IMR-90 (cell line): Measurements from ENCODE around the gene NFYC. TPM values are rescaled to one million over a fixed set of nuclear protein-coding genes. Genes with fewer than 3 reads are reported as not detected.

Experiments used
- ATAC-seq: fragments of 200-7000 bp; cut with Tn5 transposase; 2 replicates; pipeline ENCODE4 v1.9.1; 2020; ENCODE audit warnings: low read depth, mild to moderate bottlenecking, moderate library complexity
- BruUV-seq: library from RNA; stranded (reverse); fragments of 400-500 nt; replicated peaks from 2 replicates; lab custom pipeline; 2021; lab: Mats Ljungman, UMichigan
- CTCF ChIA-PET: fragments of 300-600 bp; formaldehyde crosslinking; extraction: SDS; loops from one replicate; lab custom pipeline; 2021; ENCODE audit warnings: antibody characterized with exemption; lab: Yijun Ruan, JAX
- POLR2A ChIA-PET: fragments of 300-600 bp; sonication (Branson Sonifier 250); formaldehyde crosslinking; loops from one replicate; lab custom pipeline; 2022; ENCODE audit warnings: antibody characterized with exemption; ENCODE audit not compliant: unreplicated experiment; lab: Charles Lee
- DNase-seq: peaks from one replicate; pipeline ENCODE4 v3.0.0; 2013
- H2AFZ ChIP-seq: replicated peaks from 2 replicates; pipeline ENCODE3; 2013; ENCODE audit warnings: low read length, mild to moderate bottlenecking; ENCODE audit not compliant: poor library complexity
- H2AK5ac ChIP-seq: 2 replicates; pipeline ENCODE4 v1.6.1; 2013; ENCODE audit warnings: low read depth, low read length, inconsistent platforms
- H2AK9ac ChIP-seq: replicated peaks from 2 replicates; pipeline ENCODE3; 2013; ENCODE audit warnings: mild to moderate bottlenecking, low read depth, low read length, moderate library complexity; ENCODE audit not compliant: poor library complexity
- H2BK120ac ChIP-seq: 2 replicates; pipeline ENCODE4 v1.6.1; 2013; ENCODE audit warnings: low read depth, low read length, inconsistent platforms
- H2BK15ac ChIP-seq: 3 replicates; pipeline ENCODE4 v1.6.1; 2013; ENCODE audit warnings: low read depth, low read length, inconsistent platforms
- H2BK20ac ChIP-seq: 2 replicates; pipeline ENCODE4 v1.6.1; 2013; ENCODE audit warnings: low read depth, mild to moderate bottlenecking, inconsistent platforms, low read length, moderate library complexity
- H2BK5ac ChIP-seq: 2 replicates; pipeline ENCODE4 v1.6.1; 2013; ENCODE audit warnings: mild to moderate bottlenecking, low read depth, low read length, inconsistent platforms; ENCODE audit not compliant: poor library complexity, severe bottlenecking
- H3K14ac ChIP-seq: replicated peaks from 2 replicates; pipeline ENCODE4 v1.6.1; 2013; ENCODE audit warnings: low read depth, low read length, inconsistent platforms
- H3K18ac ChIP-seq: 2 replicates; pipeline ENCODE4 v1.6.1; 2013; ENCODE audit warnings: low read depth, low read length, control low read depth
- H3K23ac ChIP-seq: 2 replicates; pipeline ENCODE4 v1.6.1; 2013; ENCODE audit warnings: low read depth, low read length, inconsistent platforms
- H3K27ac ChIP-seq: 2 replicates; pipeline ENCODE4 v1.5.1; 2013; ENCODE audit warnings: mild to moderate bottlenecking, control low read depth, low read length; ENCODE audit not compliant: insufficient read depth
- H3K27me3 ChIP-seq: 2 replicates; pipeline ENCODE4 v1.6.1; 2013; ENCODE audit warnings: low read length; ENCODE audit not compliant: control insufficient read depth, insufficient read depth
- H3K36me3 ChIP-seq: 2 replicates; pipeline ENCODE4 v1.6.1; 2013; ENCODE audit warnings: low read length, mixed read lengths; ENCODE audit not compliant: control insufficient read depth, insufficient read depth
- H3K4ac ChIP-seq: 2 replicates; pipeline ENCODE4 v1.6.1; 2013; ENCODE audit warnings: low read depth, low read length, inconsistent platforms
- H3K4me1 ChIP-seq: 2 replicates; pipeline ENCODE4 v1.6.1; 2013; ENCODE audit warnings: low read length, mixed read lengths; ENCODE audit not compliant: control insufficient read depth, insufficient read depth
- H3K4me2 ChIP-seq: 2 replicates; pipeline ENCODE4 v1.6.1; 2013; ENCODE audit warnings: low read depth, mild to moderate bottlenecking, control low read depth, low read length, moderate library complexity
- H3K4me3 ChIP-seq: 2 replicates; pipeline ENCODE4 v1.5.1; 2013; ENCODE audit warnings: low read depth, mild to moderate bottlenecking, control low read depth, low read length, moderate library complexity; ENCODE audit not compliant: insufficient read depth
- H3K56ac ChIP-seq: 2 replicates; pipeline ENCODE4 v1.6.1; 2013; ENCODE audit warnings: low read length, inconsistent platforms; ENCODE audit not compliant: insufficient read depth; ENCODE audit errors: extremely low read depth
- H3K79me1 ChIP-seq, 2 experiments: 2 replicates each; pipeline ENCODE4 v1.6.1; 2013; ENCODE audit warnings: low read length in 2 of 2, inconsistent platforms in 1 of 2, low read depth in 1 of 2
- H3K9ac ChIP-seq: 2 replicates; pipeline ENCODE4 v1.6.1; 2013; ENCODE audit warnings: low read depth, low read length, control low read depth
- H3K9me1 ChIP-seq: 2 replicates; pipeline ENCODE4 v1.6.1; 2013; ENCODE audit warnings: low read length, inconsistent platforms; ENCODE audit not compliant: insufficient read depth
- H3K9me3 ChIP-seq: 2 replicates; pipeline ENCODE4 v1.6.1; 2013; ENCODE audit warnings: low read length; ENCODE audit not compliant: control insufficient read depth, insufficient read depth
- H4K20me1 ChIP-seq: 2 replicates; pipeline ENCODE4 v1.6.1; 2013; ENCODE audit warnings: low read length, inconsistent platforms; ENCODE audit not compliant: insufficient read depth
- H4K5ac ChIP-seq: 2 replicates; pipeline ENCODE4 v1.6.1; 2013; ENCODE audit warnings: mild to moderate bottlenecking, low read depth, low read length, control low read depth
- H4K8ac ChIP-seq, 2 experiments: 2 replicates each; pipeline ENCODE4 v1.6.1; 2013; ENCODE audit warnings: low read depth in 2 of 2, low read length in 2 of 2, control low read depth in 1 of 2, inconsistent platforms in 1 of 2
- H4K91ac ChIP-seq: 2 replicates; pipeline ENCODE4 v1.6.1; 2013; ENCODE audit warnings: low read depth, low read length, inconsistent platforms; ENCODE audit not compliant: insufficient read depth
- BHLHE40 ChIP-seq: fragments of 150-350 bp; IDR thresholded peaks from 2 replicates; pipeline ENCODE4 v1.6.1; 2016; ENCODE audit warnings: mild to moderate bottlenecking, low read depth, low read length
- CEBPB ChIP-seq: IDR thresholded peaks from 2 replicates; pipeline ENCODE4 v1.6.1; 2012; ENCODE audit warnings: low read depth, low read length, improper control_type of control experiment
- CHD1 ChIP-seq: IDR thresholded peaks from 2 replicates; pipeline ENCODE4 v1.6.1; 2012; ENCODE audit warnings: low read depth, low read length, improper control_type of control experiment
- MAFK ChIP-seq: IDR thresholded peaks from 2 replicates; pipeline ENCODE4 v1.6.1; 2012; ENCODE audit warnings: low read depth, low read length, improper control_type of control experiment
- MAZ ChIP-seq: IDR thresholded peaks from 2 replicates; pipeline ENCODE4 v1.6.1; 2012; ENCODE audit warnings: low read depth, mild to moderate bottlenecking, low read length, improper control_type of control experiment, moderate library complexity, borderline replicate concordance
- MXI1 ChIP-seq: IDR thresholded peaks from 2 replicates; pipeline ENCODE4 v1.6.1; 2012; ENCODE audit warnings: low read depth, mild to moderate bottlenecking, low read length, moderate library complexity, borderline replicate concordance
- RCOR1 ChIP-seq: IDR thresholded peaks from 2 replicates; pipeline ENCODE4 v1.6.1; 2012; ENCODE audit warnings: mild to moderate bottlenecking, low read length, improper control_type of control experiment; ENCODE audit not compliant: insufficient replicate concordance
- RFX5 ChIP-seq: IDR thresholded peaks from 2 replicates; pipeline ENCODE4 v1.8.0; 2012; ENCODE audit warnings: low read depth, mild to moderate bottlenecking, low read length, moderate library complexity
- SMC3 ChIP-seq: fragments of 150-350 bp; IDR thresholded peaks from 2 replicates; pipeline ENCODE4 v1.6.1; 2016; ENCODE audit warnings: low read depth, mild to moderate bottlenecking, antibody characterized with exemption, low read length, moderate library complexity
- WGBS, 2 experiments: methylation state at CpG; one replicate each; pipeline versions ENCODE4 v1.1.5 to v1.1.7; 2013; ENCODE audit warnings: missing lambda C conversion rate in 2 of 2; ENCODE audit not compliant: insufficient read length in 1 of 2; ENCODE audit errors: extremely low coverage in 2 of 2; 5-methylcytosine and 5-hydroxymethylcytosine counted together
- dilution Hi-C: fragments of 300-500 bp; cut with HindIII; formaldehyde crosslinking; loops from one replicate; pipeline ENCODE4 v1.14.3; 2018; ENCODE audit warnings: low sequenced_read_pairs; ENCODE audit not compliant: unreplicated experiment
- in situ Hi-C: fragments of 300-500 bp; cut with MboI; formaldehyde crosslinking; loops from 3 replicates; pipeline ENCODE4 v1.14.3; 2019; ENCODE audit warnings: low sequenced_read_pairs, inconsistent platforms, mixed read lengths
- intact Hi-C: fragments of 100-400 bp; cut with micrococcal nuclease; formaldehyde crosslinking; loops from 2 replicates; pipeline ENCODE4 v1.10.0; 2022
- polyA plus RNA-seq, 3 experiments: library from polyadenylated mRNA; depleted of rRNA; stranded (reverse); fragments of >200 nt; gene quantifications; 2 replicates each; pipeline ENCODE4 v1.2.3, GENCODE V29; 2012; ENCODE audit warnings: low replicate concordance in 1 of 3
- total RNA-seq: library from RNA; depleted of rRNA; stranded (reverse); fragments of >200 nt; gene quantifications from 2 replicates; pipeline ENCODE4 v1.2.3, GENCODE V29; 2012
- TF ChIP-seq, protein P1 (sequence below): conservative IDR thresholded peaks from 2 replicates; pipeline ENCODE4 v1.5.1; 2012; ENCODE audit warnings: mild to moderate bottlenecking, low read depth, low read length, improper control_type of control experiment
- TF ChIP-seq, protein P2 (sequence below): fragments of 150-350 bp; IDR thresholded peaks from 2 replicates; pipeline ENCODE4 v1.6.1; 2017; ENCODE audit warnings: mild to moderate bottlenecking, antibody characterized with exemption, low read length, low read depth

The NFYC gene
- total and polyA plus RNA-seq, 2 of the 4 experiments (the other 2 are of a cell fraction), result 45.2 to 62.2 TPM

DNA sequence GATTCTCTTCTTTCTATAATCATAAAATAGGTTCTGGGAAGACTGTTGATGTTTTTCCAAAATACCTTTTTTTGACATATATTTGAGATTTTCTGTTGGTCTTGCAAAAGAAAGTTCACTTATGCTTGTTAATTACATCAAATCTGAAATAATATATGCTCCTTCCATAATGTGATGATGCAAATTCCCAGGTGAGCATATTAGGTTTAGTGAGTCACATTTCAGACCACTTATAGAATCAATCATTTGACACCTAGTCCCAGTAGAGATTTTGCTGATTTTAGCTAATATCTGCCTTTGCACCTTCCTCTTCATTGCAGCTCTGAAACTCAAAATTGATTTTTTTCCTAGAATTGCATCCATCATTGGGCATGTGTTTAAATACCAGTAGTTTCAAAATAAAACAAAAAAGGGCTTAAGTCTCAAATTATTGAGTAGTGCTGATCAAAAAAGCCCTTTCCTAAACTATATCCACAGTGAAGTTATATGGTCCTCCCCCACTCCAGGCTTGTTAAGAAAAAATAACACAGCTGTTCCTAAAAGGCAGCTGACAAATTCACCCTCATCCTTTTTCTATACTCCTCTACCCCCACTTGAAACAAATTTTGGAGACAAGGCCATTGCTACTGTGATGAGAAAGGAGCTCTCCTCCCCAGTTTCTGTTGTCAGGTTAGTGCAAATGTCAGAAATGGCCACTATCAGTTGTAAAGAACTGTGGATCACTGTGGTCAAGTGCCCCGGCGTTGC, 55.0 kb downstream of the NFYC start:
- Histone ChIP-seq H3K14ac (no peak overlapping the region), H3K23ac (no peak overlapping the region), H2BK120ac (no peak overlapping the region), H2AK5ac (no peak overlapping the region), H3K56ac (no peak overlapping the region), H3K36me3 (peaks cover 13% of the 10 kb centered on the region), H4K20me1 (no peaks in the 10 kb centered on the region), H3K9ac (no peak overlapping the region), H4K8ac (no peak overlapping the region), H3K18ac (no peak overlapping the region), H3K79me1 (peaks cover 24 to 35% of the 10 kb centered on the region in 2 experiments), H2BK20ac (no peak overlapping the region), H3K27me3 (no peaks in the 10 kb centered on the region), H2BK15ac (no peak overlapping the region), H3K4me1 (peaks cover 1% of the 10 kb centered on the region; the same call in 1 of the 2 replicates), H2AK9ac (no peak overlapping the region), H3K9me3 (no peaks in the 10 kb centered on the region), H3K4ac (no peak overlapping the region), H2AFZ (no peak overlapping the region), H3K4me3 (no peak overlapping the region), H3K9me1 (no peaks in the 10 kb centered on the region; the same call in 1 of the 2 replicates), H2BK5ac (no peak overlapping the region), H3K27ac (no peak overlapping the region), H3K4me2 (no peak overlapping the region), H4K5ac (no peak overlapping the region), H4K91ac (no peak overlapping the region)
- dilution Hi-C loops (no loop called here), intact Hi-C loops (no loop called here), in situ Hi-C loops (no loop called here)
- BruUV-seq, result no TSS peak
- DNase-seq (no peak), ATAC-seq (no peak)
- TF ChIP-seq, protein P1, sequence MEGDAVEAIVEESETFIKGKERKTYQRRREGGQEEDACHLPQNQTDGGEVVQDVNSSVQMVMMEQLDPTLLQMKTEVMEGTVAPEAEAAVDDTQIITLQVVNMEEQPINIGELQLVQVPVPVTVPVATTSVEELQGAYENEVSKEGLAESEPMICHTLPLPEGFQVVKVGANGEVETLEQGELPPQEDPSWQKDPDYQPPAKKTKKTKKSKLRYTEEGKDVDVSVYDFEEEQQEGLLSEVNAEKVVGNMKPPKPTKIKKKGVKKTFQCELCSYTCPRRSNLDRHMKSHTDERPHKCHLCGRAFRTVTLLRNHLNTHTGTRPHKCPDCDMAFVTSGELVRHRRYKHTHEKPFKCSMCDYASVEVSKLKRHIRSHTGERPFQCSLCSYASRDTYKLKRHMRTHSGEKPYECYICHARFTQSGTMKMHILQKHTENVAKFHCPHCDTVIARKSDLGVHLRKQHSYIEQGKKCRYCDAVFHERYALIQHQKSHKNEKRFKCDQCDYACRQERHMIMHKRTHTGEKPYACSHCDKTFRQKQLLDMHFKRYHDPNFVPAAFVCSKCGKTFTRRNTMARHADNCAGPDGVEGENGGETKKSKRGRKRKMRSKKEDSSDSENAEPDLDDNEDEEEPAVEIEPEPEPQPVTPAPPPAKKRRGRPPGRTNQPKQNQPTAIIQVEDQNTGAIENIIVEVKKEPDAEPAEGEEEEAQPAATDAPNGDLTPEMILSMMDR, result no peak
- TF ChIP-seq CHD1 (no peak), CEBPB (no peak), MAFK (no peak), MAZ (no peak), RCOR1 (no peak), MXI1 (no peak), SMC3 (no peak), RFX5 (no peak), BHLHE40 (no peak)
- TF ChIP-seq, protein P2, sequence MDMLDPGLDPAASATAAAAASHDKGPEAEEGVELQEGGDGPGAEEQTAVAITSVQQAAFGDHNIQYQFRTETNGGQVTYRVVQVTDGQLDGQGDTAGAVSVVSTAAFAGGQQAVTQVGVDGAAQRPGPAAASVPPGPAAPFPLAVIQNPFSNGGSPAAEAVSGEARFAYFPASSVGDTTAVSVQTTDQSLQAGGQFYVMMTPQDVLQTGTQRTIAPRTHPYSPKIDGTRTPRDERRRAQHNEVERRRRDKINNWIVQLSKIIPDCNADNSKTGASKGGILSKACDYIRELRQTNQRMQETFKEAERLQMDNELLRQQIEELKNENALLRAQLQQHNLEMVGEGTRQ, result no peak
- no CpG with 5 or more reads among the region's 2 CpGs for WGBS, 2 experiments
- POLR2A ChIA-PET, result no interaction called here
- CTCF ChIA-PET, result interaction anchor here (0.7 to 0.9 kb wide), 2 partner anchors 102 to 730 kb away, joined by 3 read pairs; no protein-coding TSS in a partner anchor
